Melanocyte of skin (primary cell): ENCODE measurements around the gene LRP10. TPM values are rescaled to one million over a fixed set of nuclear protein-coding genes. Genes with fewer than 3 reads are reported as not detected.

Experiments
- small RNA-seq, 2 donors: library from RNA; depleted of rRNA; stranded (forward); fragments of <200 nt; gene quantifications; one replicate each; pipeline ENCODE3, GENCODE V24; 2012
- total RNA-seq, 2 donors: library from RNA; depleted of rRNA; stranded (reverse); fragments of >200 nt; gene quantifications; 2 replicates each; pipeline ENCODE4 v1.2.3, GENCODE V29; 2012

Gene LRP10, protein sequence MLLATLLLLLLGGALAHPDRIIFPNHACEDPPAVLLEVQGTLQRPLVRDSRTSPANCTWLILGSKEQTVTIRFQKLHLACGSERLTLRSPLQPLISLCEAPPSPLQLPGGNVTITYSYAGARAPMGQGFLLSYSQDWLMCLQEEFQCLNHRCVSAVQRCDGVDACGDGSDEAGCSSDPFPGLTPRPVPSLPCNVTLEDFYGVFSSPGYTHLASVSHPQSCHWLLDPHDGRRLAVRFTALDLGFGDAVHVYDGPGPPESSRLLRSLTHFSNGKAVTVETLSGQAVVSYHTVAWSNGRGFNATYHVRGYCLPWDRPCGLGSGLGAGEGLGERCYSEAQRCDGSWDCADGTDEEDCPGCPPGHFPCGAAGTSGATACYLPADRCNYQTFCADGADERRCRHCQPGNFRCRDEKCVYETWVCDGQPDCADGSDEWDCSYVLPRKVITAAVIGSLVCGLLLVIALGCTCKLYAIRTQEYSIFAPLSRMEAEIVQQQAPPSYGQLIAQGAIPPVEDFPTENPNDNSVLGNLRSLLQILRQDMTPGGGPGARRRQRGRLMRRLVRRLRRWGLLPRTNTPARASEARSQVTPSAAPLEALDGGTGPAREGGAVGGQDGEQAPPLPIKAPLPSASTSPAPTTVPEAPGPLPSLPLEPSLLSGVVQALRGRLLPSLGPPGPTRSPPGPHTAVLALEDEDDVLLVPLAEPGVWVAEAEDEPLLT
- 10 to 100 TPM; 68.9 to 80.5 TPM for total RNA-seq

DNA sequence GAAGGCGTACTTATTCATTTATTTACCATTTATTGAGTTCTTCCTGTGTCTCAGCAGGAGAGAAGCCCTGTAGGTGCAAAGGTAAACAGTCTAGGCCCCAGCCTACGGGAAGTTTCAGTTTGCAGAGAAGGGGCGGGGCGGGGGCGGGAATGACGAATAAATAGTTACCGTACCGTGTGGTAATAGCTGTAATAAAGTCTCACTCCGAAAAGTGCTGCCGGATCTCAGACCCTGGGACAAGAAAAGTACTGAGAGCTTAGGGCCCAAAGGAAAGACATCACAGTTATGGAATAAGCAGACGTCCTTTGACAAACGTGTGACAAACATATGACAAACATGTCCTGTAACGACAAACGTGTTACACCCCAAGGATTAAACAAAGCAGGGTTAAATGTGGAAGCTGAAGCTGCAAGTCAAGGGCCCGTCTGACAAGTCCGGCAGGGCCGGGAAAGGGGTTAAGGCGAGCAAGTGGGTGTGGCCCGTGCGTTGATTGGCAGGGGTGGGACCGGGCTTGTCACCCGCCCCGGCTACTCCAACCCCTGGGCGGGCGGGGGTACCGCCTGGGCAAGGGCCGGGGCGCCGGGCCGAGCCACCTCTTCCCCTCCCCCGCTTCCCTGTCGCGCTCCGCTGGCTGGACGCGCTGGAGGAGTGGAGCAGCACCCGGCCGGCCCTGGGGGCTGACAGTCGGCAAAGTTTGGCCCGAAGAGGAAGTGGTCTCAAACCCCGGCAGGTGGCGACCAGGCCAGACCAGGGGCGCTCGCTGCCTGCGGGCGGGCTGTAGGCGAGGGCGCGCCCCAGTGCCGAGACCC lies at the start of gene LRP10:
Gene LRP10 (plus strand): TSS at position 517 of the 809 bp plus-strand sequence. CDS start 564 bp downstream, outside the sequence.

DNA sequence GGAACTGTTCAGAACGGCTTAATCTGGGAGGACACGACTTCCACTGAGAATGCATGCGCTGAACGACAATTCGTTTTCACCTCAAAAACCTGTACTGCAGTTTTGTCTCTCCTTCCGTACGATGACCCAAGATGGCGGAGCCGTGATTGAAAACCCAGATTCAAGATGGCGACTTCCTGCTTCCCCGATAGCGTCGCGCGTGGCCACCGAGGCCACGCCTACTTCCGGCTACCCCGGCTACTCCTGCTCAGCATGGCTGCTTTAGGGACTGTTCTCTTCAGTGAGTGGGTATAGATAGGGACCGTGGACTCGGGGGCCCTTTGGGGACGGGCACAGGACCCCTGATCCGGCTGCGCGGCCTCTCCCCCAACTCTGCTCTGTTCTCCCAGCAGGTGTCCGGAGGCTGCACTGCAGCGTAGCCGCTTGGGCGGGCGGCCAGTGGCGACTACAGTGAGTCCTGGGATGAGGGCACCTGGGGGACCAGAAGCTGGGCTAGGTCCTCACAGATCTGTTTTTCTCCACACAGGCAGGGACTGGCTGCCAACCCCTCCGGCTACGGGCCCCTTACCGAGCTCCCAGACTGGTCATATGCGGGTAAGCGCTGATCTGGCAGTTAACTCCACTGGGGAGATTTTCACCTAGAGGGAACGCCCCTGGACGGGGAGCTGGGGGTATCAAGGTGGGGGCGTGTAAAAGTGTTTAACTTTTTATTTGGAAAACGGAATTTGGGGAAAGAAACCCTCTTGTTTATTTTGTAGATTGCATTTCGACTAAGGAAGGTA lies 41.7 kb upstream of the LRP10 start, which contains the start of gene MRPL52:
Gene MRPL52 (plus strand): TSS at position 227 of the 782 bp plus-strand sequence. CDS start 26 bp downstream, at position 253.

DNA sequence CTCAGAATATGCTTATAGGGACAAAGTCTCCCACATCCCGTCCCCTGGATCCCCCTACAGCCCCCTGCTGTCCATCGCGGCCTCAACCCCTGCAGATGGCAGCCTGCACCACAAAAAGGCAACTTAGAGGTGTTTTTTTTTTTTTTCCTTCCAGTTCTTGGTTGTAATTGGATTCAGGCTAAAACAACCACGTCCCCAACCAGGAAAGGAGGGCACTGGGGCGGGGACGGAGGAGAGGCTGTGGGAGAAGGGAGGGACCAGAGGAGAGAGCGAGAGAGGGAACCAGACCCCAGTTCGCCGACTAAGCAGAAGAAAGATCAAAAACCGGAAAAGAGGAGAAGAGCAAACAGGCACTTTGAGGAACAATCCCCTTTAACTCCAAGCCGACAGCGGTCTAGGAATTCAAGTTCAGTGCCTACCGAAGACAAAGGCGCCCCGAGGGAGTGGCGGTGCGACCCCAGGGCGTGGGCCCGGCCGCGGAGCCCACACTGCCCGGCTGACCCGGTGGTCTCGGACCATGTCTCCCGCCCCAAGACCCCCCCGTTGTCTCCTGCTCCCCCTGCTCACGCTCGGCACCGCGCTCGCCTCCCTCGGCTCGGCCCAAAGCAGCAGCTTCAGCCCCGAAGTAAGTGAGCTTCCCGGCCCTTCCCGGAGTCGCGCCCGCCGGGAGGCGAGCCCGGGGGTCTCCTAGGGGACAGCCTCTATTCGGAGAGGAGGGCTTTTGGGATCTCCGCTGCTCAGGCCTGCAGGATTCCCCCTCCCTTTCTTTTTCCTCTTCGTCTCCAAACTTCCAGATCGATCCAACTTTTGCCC lies 35.0 kb upstream of the LRP10 start, which contains the start of gene MMP14:
Gene MMP14 (plus strand): TSS at position 285 of the 813 bp plus-strand sequence. CDS start 233 bp downstream, at position 518.

DNA sequence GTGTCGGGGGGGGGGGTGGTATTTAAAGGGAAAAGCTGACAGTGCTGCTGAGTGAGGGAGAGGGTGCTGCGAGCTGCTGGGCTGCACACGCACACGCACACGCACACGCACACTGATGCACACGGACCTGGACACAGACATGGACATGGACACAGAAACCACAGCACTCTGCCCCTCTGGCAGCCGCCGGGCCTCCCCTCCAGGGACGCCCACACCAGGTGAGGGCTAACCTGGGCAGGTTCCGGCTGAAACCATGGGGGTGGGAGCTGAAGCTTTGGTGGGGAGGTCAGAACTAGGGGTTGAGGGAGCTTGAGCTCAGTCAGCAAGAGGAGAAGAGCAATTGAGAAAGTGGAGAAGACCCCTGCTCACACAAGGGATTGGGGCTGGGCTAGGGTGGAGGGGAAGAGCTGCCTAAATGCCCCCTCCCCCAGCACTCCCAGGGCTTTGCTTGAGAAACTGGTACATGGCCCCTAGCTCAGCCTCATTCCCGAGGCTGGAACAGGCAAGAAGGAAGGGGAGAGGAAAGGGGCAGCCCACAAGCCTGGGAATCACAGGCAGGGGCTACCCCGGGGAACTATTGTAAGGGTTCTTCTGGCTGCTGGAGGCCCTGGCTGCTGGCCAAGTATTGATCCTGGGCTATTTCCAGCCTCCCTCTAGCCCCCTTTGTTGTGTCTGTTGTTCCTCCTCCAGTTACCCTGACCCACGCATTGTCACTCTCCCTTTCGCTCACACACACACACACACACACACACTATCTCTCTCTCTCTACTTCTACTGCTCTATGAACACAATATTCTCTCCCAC lies 11.8 kb downstream of the LRP10 start, which contains the start of gene REM2:
Gene REM2 (plus strand): TSS at position 50 of the 804 bp plus-strand sequence. CDS start 66 bp downstream, at position 116.

GRCh38 chr14:22918804-22919600 lies 47.5 kb downstream of the LRP10 start, which contains the start of gene RBM23:
TSS of gene RBM23 (minus strand) at chr14:22919149.

DNA sequence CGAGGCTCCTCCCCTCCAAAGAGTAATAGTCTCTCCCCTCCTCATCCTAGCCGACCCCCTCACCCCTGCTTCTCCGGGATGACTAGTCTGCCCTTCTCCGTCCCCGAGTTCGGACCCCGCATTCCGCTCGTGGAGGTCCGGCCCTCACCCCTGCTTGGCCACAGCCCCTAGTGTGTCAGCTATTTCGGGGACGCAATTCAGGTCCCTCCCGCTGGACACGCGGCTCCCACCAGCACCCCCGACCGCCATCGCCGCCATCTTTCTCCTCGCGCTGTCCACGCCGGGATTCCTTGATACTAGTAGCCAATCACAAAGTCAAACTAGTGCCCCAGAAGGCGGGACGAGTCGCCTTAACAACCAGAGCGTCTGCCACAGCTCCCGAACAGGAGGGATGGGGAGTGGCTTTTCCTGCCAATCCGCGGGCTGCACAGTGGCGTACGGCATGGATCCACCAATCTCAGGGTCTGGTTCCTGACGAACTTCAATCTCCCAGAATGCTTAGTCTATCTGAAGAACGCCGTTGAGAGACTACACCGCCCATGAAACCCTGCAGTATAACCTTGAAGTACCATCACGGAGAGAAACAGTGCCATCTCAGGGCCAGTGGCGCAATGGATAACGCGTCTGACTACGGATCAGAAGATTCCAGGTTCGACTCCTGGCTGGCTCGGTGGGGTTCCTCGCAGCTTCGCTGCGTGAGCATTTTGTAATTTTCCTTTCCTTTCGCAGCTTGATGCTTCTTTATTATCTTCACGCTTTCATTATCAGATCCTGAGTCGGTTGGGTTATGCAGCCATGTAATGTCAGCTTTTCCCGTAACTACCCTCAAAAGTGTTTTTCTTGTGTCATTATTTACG lies 57.8 kb downstream of the LRP10 start, which contains the start of gene PRMT5:
Gene PRMT5 (minus strand): TSS at position 273 of the 857 bp plus-strand sequence. CDS start 15 bp downstream, at position 258.

Small RNAs within 50 kb of the gene (small RNA-seq; reads per million reads assigned to genes)
- 0 reads per million in 2 donors for gene RF00019

Other genes with a start within 250 kb of the LRP10 start
- under 1 TPM in 1 of 2 donors, not detected in 1; under 0.01 TPM for gene OR6J1, start 227.4 kb upstream of the LRP10 start, total RNA-seq
- 10 to 100 TPM; 60.9 to 73.9 TPM for gene OXA1L, start 105.1 kb upstream of the LRP10 start, total RNA-seq
- 1 to 10 TPM in 1 of 2 donors, under 1 TPM in 1; 0.34 to 1.7 TPM for gene SLC7A7, start 56.3 kb upstream of the LRP10 start, total RNA-seq
- gene MRPL52, start 41.9 kb upstream of the LRP10 start, total RNA-seq, result 10 to 100 TPM; 35.1 to 38.3 TPM
- 100 to 1,000 TPM; 336 to 370 TPM for gene MMP14, start 35.2 kb upstream of the LRP10 start, total RNA-seq
- under 1 TPM in 1 of 2 donors, not detected in 1; under 0.01 TPM for gene REM2, start 11.5 kb downstream of the LRP10 start, total RNA-seq
- 10 to 100 TPM; 66.9 to 89.5 TPM for gene RBM23, start 47.4 kb downstream of the LRP10 start, total RNA-seq
- 100 to 1,000 TPM in 1 of 2 donors, 10 to 100 TPM in 1; 65.0 to 103 TPM for gene PRMT5, start 57.6 kb downstream of the LRP10 start, total RNA-seq
- 10 to 100 TPM; 31.0 to 52.0 TPM for gene HAUS4, start 85.3 kb downstream of the LRP10 start, total RNA-seq
- 1 to 10 TPM; 2.0 to 2.1 TPM for gene AJUBA, start 110.8 kb downstream of the LRP10 start, total RNA-seq
- gene C14orf93, start 138.4 kb downstream of the LRP10 start, total RNA-seq, result 1 to 10 TPM; 6.9 to 9.7 TPM
- gene PSMB5, start 163.2 kb downstream of the LRP10 start, total RNA-seq, result 100 to 1,000 TPM; 142 to 208 TPM
- gene PSMB11, start 170.5 kb downstream of the LRP10 start, total RNA-seq, result not detected
- 1 to 10 TPM; 1.7 to 2.7 TPM for gene CDH24, start 185.8 kb downstream of the LRP10 start, total RNA-seq
- gene ACIN1, start 223.4 kb downstream of the LRP10 start, total RNA-seq, result 10 to 100 TPM; 84.7 to 93.2 TPM
- gene C14orf119, start 223.8 kb downstream of the LRP10 start, total RNA-seq, result 10 to 100 TPM; 39.6 to 55.3 TPM
- not detected for gene CIROP, start 233.2 kb downstream of the LRP10 start, total RNA-seq
- not detected for gene CEBPE, start 247.5 kb downstream of the LRP10 start, total RNA-seq